HG02840 (cell line): Measurements from ENCODE around the gene SLC4A3.

Experiments used
- ATAC-seq: cut with Tn5 transposase; IDR thresholded peaks from one replicate; pipeline ENCODE4 v1.9.1; 2021; ENCODE audit warnings: mild to moderate bottlenecking, moderate library complexity, moderate number of reproducible peaks; ENCODE audit not compliant: unreplicated experiment, low FRiP score

Gene SLC4A3, protein sequence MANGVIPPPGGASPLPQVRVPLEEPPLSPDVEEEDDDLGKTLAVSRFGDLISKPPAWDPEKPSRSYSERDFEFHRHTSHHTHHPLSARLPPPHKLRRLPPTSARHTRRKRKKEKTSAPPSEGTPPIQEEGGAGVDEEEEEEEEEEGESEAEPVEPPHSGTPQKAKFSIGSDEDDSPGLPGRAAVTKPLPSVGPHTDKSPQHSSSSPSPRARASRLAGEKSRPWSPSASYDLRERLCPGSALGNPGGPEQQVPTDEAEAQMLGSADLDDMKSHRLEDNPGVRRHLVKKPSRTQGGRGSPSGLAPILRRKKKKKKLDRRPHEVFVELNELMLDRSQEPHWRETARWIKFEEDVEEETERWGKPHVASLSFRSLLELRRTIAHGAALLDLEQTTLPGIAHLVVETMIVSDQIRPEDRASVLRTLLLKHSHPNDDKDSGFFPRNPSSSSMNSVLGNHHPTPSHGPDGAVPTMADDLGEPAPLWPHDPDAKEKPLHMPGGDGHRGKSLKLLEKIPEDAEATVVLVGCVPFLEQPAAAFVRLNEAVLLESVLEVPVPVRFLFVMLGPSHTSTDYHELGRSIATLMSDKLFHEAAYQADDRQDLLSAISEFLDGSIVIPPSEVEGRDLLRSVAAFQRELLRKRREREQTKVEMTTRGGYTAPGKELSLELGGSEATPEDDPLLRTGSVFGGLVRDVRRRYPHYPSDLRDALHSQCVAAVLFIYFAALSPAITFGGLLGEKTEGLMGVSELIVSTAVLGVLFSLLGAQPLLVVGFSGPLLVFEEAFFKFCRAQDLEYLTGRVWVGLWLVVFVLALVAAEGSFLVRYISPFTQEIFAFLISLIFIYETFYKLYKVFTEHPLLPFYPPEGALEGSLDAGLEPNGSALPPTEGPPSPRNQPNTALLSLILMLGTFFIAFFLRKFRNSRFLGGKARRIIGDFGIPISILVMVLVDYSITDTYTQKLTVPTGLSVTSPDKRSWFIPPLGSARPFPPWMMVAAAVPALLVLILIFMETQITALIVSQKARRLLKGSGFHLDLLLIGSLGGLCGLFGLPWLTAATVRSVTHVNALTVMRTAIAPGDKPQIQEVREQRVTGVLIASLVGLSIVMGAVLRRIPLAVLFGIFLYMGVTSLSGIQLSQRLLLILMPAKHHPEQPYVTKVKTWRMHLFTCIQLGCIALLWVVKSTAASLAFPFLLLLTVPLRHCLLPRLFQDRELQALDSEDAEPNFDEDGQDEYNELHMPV

GRCh38 chr2:219627103-219628100 is at the start of gene SLC4A3:
SLC4A3 (plus strand) TSS chr2:219627630; CDS start chr2:219627993, 363 bp downstream.
- ATAC-seq: no peak

- no peak for ATAC-seq
These were observed 48.4 kb upstream of the SLC4A3 start for GRCh38 chr2:219578811-219579613.

DNA sequence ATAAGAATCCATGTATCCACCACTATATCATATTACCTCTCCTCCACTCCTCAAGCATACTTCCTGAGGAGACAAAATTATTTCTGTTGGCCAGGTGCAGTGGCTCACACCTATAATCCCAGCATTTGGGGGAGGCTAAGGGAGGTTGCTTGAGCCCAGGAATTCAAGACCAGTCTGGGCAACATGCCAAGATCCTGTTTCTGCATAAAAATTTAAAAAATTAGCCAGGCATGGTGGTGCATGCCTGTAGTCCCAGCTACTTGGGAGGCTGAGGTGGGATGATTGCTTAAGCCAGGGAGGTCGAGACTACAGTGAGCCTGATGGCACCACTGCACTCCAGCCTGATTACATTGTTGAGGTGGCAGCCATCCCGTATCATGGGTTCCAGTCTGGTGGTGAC is 46.1 kb upstream of the SLC4A3 start:
- no peak for ATAC-seq

DNA sequence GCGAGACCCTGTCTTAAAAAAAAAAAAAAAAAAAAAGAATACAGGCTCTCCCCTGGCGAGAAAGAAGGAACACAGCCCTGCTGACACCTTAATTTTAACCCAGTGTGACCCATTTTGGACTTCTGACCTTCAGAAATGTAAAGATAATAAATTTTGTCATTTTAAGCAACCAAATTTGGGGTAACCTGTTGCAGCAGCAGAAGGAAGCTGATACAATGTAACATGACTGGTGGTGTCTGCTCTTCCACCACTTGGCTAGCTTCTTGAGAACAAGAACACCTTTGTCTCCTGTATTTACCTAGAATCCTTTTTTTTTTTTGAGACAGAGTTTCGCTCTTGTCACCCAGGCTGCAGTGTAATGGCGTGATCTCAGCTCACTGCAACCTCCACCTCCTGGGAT is 36.3 kb upstream of the SLC4A3 start:
- no peak for ATAC-seq

- ATAC-seq: no peak
These were observed 34.7 kb upstream of the SLC4A3 start for GRCh38 chr2:219592736-219593135.

DNA sequence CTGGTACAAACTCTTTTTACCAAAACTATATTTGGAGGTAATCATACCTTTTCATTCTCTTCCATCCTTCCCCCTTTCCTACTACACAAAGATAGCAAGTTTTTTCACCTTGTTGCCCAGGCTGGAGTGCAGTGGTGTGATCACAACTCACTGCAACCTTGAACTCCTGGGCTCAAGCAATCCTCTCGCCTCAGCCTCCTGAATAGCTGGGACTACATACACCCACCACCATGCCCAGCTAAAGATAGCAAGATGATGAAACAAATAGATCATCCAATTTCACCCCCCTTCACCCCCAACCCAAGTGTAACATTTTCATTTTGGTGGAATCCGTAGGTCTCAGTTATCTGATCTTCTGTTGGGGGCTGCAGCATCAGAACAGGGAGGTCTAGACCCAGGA is 34.3 kb upstream of the SLC4A3 start:
- ATAC-seq: no peak

DNA sequence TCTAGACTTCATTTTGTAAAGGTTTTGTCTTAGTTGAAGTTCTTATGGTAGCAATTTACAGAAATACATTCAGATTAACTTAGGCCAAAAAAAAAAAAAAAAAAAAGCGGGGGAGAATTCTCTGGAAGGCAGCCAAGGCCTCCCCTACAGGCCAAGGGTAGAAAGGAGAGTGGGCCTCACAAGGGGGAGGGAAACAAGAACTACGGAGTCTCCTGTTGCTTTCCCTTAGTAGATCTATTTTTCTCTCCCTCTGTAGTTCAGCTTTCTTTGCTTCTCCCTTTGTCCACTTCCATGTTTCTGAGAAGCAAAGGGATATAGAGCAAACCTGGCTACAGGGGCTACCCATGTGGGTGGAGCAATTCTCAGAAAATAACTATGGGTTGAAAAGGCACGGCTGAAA is 32.2 kb upstream of the SLC4A3 start:
- no peak for ATAC-seq

GRCh38 chr2:219596954-219597551 is 30.4 kb upstream of the SLC4A3 start:
- peak; percentile 0 for ATAC-seq

DNA sequence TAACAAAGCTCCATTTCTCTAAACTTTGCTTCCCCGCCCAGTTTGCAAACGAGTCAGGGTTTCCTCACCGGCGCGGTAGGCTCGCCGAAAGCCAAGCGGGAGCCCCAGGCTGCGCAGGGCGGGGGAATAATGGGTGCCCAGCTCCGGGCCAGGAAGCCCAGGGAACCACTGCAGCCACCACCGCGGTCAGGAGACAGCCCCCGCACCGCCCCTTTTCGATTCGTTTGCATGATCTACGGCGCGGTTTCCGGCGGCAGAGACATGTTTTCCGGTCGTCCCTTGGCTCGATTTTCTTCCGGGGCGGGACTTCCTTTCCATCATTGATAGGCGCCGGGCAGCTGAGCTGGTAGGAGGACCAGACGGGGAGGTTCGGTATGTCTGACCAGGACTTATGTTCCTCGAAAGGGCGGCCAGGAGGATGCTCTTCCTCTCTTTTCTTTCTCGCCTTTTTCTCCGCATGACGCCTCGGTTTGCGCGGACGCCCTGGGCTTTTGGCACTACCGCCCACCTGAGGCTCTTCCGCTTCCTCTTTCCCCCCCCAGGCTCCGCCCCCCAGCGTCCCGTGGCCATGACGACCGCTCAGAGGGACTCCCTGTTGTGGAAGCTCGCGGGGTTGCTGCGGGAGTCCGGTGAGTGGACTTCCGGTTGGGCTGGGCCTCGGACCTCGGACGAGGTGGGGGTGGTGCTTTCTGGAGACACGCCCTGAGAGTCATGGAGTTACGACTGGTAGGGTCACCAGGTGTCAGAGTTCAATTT is 29.7 kb upstream of the SLC4A3 start, which contains the start of gene STK11IP:
Gene STK11IP (plus strand): TSS at position 306 of the 756 bp plus-strand sequence. CDS start 263 bp downstream, at position 569.
- ATAC-seq: peak; percentile 93

DNA sequence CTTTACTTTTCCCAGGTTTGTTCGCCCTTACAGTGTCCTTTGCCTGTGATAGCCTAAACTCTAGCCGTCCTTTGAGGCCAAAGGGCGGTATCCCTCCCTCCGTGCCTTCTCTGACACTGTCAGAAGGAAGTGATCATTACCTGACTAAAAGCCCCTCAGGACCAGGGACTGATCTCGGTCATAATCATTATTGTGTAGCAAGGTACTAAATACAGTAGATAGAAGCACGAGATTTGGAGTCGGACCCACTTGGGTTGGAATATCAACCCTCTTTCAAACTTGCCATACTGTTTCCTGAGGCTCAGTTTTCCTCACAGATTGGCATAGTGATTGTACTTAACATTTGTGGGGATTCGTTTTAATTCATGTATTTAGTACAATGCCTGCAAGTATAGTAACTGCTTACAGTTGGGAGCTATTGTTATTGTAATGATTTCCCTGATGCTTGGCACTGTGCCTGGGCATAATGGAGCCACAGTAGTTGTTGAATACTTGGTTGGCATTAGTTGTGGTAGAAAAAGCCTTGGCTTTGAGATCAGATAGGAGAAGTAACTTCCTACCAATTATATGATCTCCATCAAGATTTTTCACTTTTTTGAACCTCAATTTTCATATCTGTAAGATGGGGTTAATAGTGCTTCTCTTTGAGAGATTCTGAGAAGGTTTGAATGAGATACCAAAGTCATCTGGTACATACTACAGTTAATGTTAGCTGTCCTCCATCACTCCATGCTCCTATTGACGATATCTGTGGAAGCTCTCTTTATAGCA is 28.9 kb upstream of the SLC4A3 start:
- no peak for ATAC-seq

DNA sequence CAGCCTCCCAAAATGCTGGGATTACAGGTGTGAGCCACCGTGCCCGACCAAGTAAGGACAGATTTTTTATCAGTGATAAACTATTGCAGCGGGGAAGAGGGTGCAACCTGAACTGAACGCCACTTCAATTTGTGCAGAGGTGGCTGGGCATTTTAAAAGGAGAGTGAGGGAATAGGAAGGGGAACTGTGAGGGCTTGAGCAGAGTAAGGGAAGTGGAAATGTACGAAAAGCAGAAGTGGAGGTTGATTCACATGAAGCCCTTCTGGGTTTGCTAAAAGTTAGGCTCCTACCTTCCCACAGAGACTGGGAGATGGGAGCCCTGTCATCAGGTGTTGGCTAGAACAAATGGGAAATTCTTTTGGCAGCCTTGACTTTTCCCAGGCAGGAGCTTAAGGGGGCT is 23.7 kb upstream of the SLC4A3 start:
- ATAC-seq: no peak

- no peak for ATAC-seq
These were observed 21.8 kb upstream of the SLC4A3 start for GRCh38 chr2:219605607-219605954.

- ATAC-seq: no peak
These were observed 19.5 kb upstream of the SLC4A3 start for GRCh38 chr2:219607931-219608330.

- ATAC-seq: no peak
These were observed 18.9 kb upstream of the SLC4A3 start for GRCh38 chr2:219608399-219608964.

DNA sequence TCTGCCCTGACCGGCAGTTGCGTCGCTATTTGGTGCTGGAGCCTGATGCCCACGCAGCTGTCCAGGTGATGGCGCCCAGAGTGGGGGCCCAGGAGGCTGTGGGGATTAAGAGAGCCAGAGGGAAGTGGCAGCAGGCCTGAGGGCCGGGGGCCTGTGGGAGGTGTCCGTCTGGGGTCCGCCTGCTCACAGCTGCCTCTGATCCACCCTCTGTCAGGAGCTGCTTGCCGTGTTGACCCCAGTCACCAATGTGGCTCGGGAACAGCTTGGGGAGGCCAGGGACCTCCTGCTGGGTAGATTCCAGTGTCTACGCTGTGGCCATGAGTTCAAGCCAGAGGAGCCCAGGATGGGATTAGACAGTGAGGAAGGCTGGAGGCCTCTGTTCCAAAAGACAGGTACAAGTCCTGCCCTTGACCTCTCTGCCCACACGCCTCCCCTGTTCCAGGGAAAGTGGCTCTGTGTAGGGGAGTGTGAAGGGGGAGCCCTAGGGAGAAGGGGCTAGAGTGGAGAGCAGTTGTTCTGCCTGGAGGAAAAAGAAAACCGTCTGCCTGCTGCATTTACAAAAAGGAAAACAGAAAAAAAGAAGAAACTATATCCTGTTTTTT is 18.2 kb upstream of the SLC4A3 start:
- no peak for ATAC-seq

- ATAC-seq: no peak
These were observed 16.1 kb upstream of the SLC4A3 start for GRCh38 chr2:219611306-219611705.
